H9 (cell line): Measurements from ENCODE around the gene PDXK. TPM values are rescaled to one million over a fixed set of nuclear protein-coding genes. Genes with fewer than 3 reads are reported as not detected.

ENCODE experiments used
- DNase-seq: peaks from one replicate; pipeline ENCODE4 v3.0.0-alpha.2; 2017
- H2AFZ ChIP-seq: one replicate; pipeline ENCODE4 v1.6.1; 2013; ENCODE audit warnings: mild to moderate bottlenecking, low read length, control low read depth, moderate library complexity
- H2AK5ac ChIP-seq: 2 replicates; pipeline ENCODE4 v1.6.1; 2013; ENCODE audit warnings: low read length, control low read depth, mixed read lengths; ENCODE audit not compliant: insufficient read length
- H2BK120ac ChIP-seq: one replicate; pipeline ENCODE4 v1.6.1; 2013; ENCODE audit warnings: low read depth, mild to moderate bottlenecking, low read length, control low read depth, inconsistent platforms; ENCODE audit not compliant: poor library complexity, severe bottlenecking
- H2BK12ac ChIP-seq: 2 replicates; pipeline ENCODE4 v1.6.1; 2013; ENCODE audit warnings: low read length, control low read depth, mixed read lengths, low read depth; ENCODE audit not compliant: insufficient read length
- H2BK15ac ChIP-seq: 2 replicates; pipeline ENCODE4 v1.6.1; 2013; ENCODE audit warnings: low read depth, low read length, control low read depth
- H2BK20ac ChIP-seq: one replicate; pipeline ENCODE4 v1.6.1; 2013; ENCODE audit warnings: low read depth, mild to moderate bottlenecking, low read length, control low read depth, inconsistent platforms; ENCODE audit not compliant: poor library complexity, severe bottlenecking
- H2BK5ac ChIP-seq: 2 replicates; pipeline ENCODE4 v1.6.1; 2013; ENCODE audit warnings: low read length, control low read depth, mixed read lengths; ENCODE audit not compliant: insufficient read length
- H3K14ac ChIP-seq: 2 replicates; pipeline ENCODE4 v1.6.1; 2013; ENCODE audit warnings: low read length, control low read depth; ENCODE audit not compliant: insufficient read depth
- H3K18ac ChIP-seq: 2 replicates; pipeline ENCODE4 v1.6.1; 2013; ENCODE audit warnings: low read depth, mild to moderate bottlenecking, mixed read lengths, low read length, control low read depth; ENCODE audit not compliant: insufficient read length
- H3K23ac ChIP-seq: 2 replicates; pipeline ENCODE4 v1.6.1; 2013; ENCODE audit warnings: low read length, control low read depth, mixed read lengths, low read depth; ENCODE audit not compliant: insufficient read length
- H3K23me2 ChIP-seq: 2 replicates; pipeline ENCODE4 v1.6.1; 2013; ENCODE audit warnings: low read depth, mild to moderate bottlenecking, mixed read lengths, low read length, control low read depth; ENCODE audit not compliant: insufficient read length, poor library complexity, severe bottlenecking
- H3K27ac ChIP-seq: 2 replicates; pipeline ENCODE4 v1.5.1; 2013; ENCODE audit warnings: low read length, control low read depth, mixed read lengths, low read depth; ENCODE audit not compliant: insufficient read length
- H3K27me3 ChIP-seq: 2 replicates; pipeline ENCODE4 v1.6.1; 2013; ENCODE audit warnings: low read length, control low read depth, inconsistent platforms; ENCODE audit not compliant: insufficient read depth
- H3K4ac ChIP-seq: 2 replicates; pipeline ENCODE4 v1.6.1; 2013; ENCODE audit warnings: low read depth, mild to moderate bottlenecking, control low read depth, inconsistent platforms, low read length, moderate library complexity
- H3K4me1 ChIP-seq: 2 replicates; pipeline ENCODE4 v1.6.1; 2013; ENCODE audit warnings: low read length, control low read depth, inconsistent platforms; ENCODE audit not compliant: insufficient read depth
- H3K4me2 ChIP-seq: 2 replicates; pipeline ENCODE4 v1.6.1; 2013; ENCODE audit warnings: low read length, control low read depth, mixed read lengths; ENCODE audit not compliant: insufficient read length, insufficient read depth
- H3K56ac ChIP-seq: 2 replicates; pipeline ENCODE4 v1.6.1; 2013; ENCODE audit warnings: low read depth, mild to moderate bottlenecking, mixed read lengths, low read length, control low read depth; ENCODE audit not compliant: insufficient read length
- H3K79me1 ChIP-seq: 2 replicates; pipeline ENCODE4 v1.6.1; 2013; ENCODE audit warnings: low read depth, mild to moderate bottlenecking, moderate library complexity, low read length, control low read depth, inconsistent platforms; ENCODE audit not compliant: insufficient read depth, poor library complexity, severe bottlenecking
- H3K79me2 ChIP-seq: 2 replicates; pipeline ENCODE4 v1.6.1; 2013; ENCODE audit warnings: low read length, control low read depth, inconsistent platforms; ENCODE audit not compliant: insufficient read depth
- H3K9ac ChIP-seq: 2 replicates; pipeline ENCODE4 v1.6.1; 2013; ENCODE audit warnings: low read length, control low read depth, mixed read lengths; ENCODE audit not compliant: insufficient read length; ENCODE audit errors: extremely low read depth
- H3K9me3 ChIP-seq: one replicate; pipeline ENCODE4 v1.6.1; 2013; ENCODE audit warnings: low read depth, low read length, inconsistent platforms; ENCODE audit not compliant: control insufficient read depth
- H3T11ph ChIP-seq: one replicate; pipeline ENCODE4 v1.6.1; 2013; ENCODE audit warnings: mild to moderate bottlenecking, low read length, control low read depth, inconsistent platforms
- H4K20me1 ChIP-seq: one replicate; pipeline ENCODE4 v1.6.1; 2013; ENCODE audit not compliant: control insufficient read depth, insufficient read length, insufficient read depth
- H4K5ac ChIP-seq: 2 replicates; pipeline ENCODE4 v1.6.1; 2013; ENCODE audit warnings: low read depth, mild to moderate bottlenecking, mixed read lengths, low read length, control low read depth; ENCODE audit not compliant: insufficient read length
- H4K8ac ChIP-seq: replicated peaks from 2 replicates; pipeline ENCODE4 v1.6.1; 2013; ENCODE audit warnings: low read length, control low read depth, mixed read lengths, low read depth; ENCODE audit not compliant: insufficient read length
- H4K91ac ChIP-seq: 2 replicates; pipeline ENCODE4 v1.6.1; 2013; ENCODE audit warnings: low read depth, mild to moderate bottlenecking, moderate library complexity, mixed read lengths, low read length, control low read depth; ENCODE audit not compliant: insufficient read length
- H3K27ac Mint-ChIP-seq, 3 experiments: 2 replicates in 2 of 3; 3 replicates in 1 of 3; pipeline ENCODE4 v1.8.0; 2020 to 2021; ENCODE audit warnings: mixed read lengths in 3 of 3, mild to moderate bottlenecking in 1 of 3, moderate library complexity in 1 of 3
- H3K27me3 Mint-ChIP-seq: 2 replicates; pipeline ENCODE4 v1.8.0; 2021; ENCODE audit warnings: low read depth, mild to moderate bottlenecking, moderate library complexity, mixed read lengths
- H3K36me3 Mint-ChIP-seq, 3 experiments: 2 replicates in 2 of 3; 3 replicates in 1 of 3; pipeline ENCODE4 v1.8.0; 2020 to 2021; ENCODE audit warnings: low read depth in 3 of 3, mixed read lengths in 3 of 3; ENCODE audit not compliant: insufficient read depth in 1 of 3
- H3K4me1 Mint-ChIP-seq, 2 experiments: 2 replicates each; pipeline ENCODE4 v1.8.0; 2020; ENCODE audit warnings: mixed read lengths in 2 of 2
- H3K4me3 Mint-ChIP-seq, 2 experiments: 2 replicates in 1 of 2; 3 replicates in 1 of 2; pipeline ENCODE4 v1.8.0; 2020 to 2021; ENCODE audit warnings: mild to moderate bottlenecking in 2 of 2, mixed read lengths in 2 of 2, moderate library complexity in 1 of 2
- H3K9me3 Mint-ChIP-seq, 2 experiments: 2 replicates in 1 of 2; 3 replicates in 1 of 2; pipeline ENCODE4 v1.8.0; 2020; ENCODE audit warnings: mild to moderate bottlenecking in 2 of 2, mixed read lengths in 2 of 2, moderate library complexity in 1 of 2
- WGBS: extraction: QIAGEN DNeasy Blood & Tissue Kit; methylation state at CpG from one replicate; pipeline ENCODE4 v1.1.7; 2013; ENCODE audit warnings: missing lambda C conversion rate, low lambda C conversion rate, mixed read lengths; ENCODE audit not compliant: insufficient read length; ENCODE audit errors: extremely low coverage; 5-methylcytosine and 5-hydroxymethylcytosine counted together
- total RNA-seq: library from RNA; stranded (reverse); gene quantifications from 2 replicates; pipeline ENCODE4 v1.2.1, GENCODE V29; 2021
- TF ChIP-seq, protein P1 (sequence below): fragments of 200-600 bp; sonication (generic); conservative IDR thresholded peaks from 3 replicates; pipeline ENCODE4 v1.8.0; 2021; ENCODE audit warnings: antibody characterized with exemption, mild to moderate bottlenecking

PDXK gene
- total RNA-seq, 1 experiment from 2014 or later, result 109 TPM

DNA sequence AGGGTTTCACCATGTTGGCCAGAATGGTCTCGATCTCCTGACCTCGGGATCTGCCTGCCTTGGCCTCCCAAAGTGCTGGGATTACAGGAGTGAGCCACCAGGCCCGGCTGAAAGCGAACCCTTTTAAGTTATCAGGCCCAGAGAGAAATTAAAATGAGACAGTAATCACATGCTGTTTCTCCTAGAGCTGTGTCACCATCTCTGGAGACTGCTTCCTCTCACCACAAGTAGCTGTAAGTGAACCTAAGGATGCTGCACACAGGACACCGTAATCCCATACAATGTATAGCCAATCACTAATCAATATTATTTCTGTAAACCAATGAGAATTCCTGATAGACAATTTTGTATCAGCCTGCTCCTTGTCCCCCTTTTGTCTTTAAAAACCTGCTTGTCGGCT is 62.9 kb downstream of the PDXK start:
- no peak overlapping the region for H2BK5ac ChIP-seq
- no peak overlapping the region for H3K4me2 ChIP-seq
- H2AK5ac ChIP-seq, result no peak overlapping the region
- Mint-ChIP-seq H3K27ac (no peak overlapping the region), H3K9me3 (no peaks in the 10 kb centered on the region; a peak in 2 of 5 replicates), H3K36me3 (no peaks in the 10 kb centered on the region), H3K27me3 (peaks cover 2% of the 10 kb centered on the region), H3K4me1 (peaks cover 16 to 18% of the 10 kb centered on the region in 2 experiments), H3K4me3 (no peak overlapping the region)
- H4K20me1 ChIP-seq, result no peaks in the 10 kb centered on the region
- no peak overlapping the region for H3K27ac ChIP-seq
- no peak overlapping the region for H2BK15ac ChIP-seq
- H4K5ac ChIP-seq, result no peak overlapping the region
- H3K4me1 ChIP-seq, result peaks cover 3% of the 10 kb centered on the region; the same call in 1 of the 2 replicates
- H2AFZ ChIP-seq, result no peak overlapping the region
- H3K56ac ChIP-seq, result no peak overlapping the region
- no peaks in the 10 kb centered on the region for H3K27me3 ChIP-seq
- no peaks in the 10 kb centered on the region for H3K79me2 ChIP-seq
- DNase-seq, result no peak
- no peak overlapping the region for H3K18ac ChIP-seq
- no peaks in the 10 kb centered on the region for H3K9me3 ChIP-seq
- no CpG with 5 or more reads among the region's 6 CpGs for WGBS
- TF ChIP-seq, protein P1, sequence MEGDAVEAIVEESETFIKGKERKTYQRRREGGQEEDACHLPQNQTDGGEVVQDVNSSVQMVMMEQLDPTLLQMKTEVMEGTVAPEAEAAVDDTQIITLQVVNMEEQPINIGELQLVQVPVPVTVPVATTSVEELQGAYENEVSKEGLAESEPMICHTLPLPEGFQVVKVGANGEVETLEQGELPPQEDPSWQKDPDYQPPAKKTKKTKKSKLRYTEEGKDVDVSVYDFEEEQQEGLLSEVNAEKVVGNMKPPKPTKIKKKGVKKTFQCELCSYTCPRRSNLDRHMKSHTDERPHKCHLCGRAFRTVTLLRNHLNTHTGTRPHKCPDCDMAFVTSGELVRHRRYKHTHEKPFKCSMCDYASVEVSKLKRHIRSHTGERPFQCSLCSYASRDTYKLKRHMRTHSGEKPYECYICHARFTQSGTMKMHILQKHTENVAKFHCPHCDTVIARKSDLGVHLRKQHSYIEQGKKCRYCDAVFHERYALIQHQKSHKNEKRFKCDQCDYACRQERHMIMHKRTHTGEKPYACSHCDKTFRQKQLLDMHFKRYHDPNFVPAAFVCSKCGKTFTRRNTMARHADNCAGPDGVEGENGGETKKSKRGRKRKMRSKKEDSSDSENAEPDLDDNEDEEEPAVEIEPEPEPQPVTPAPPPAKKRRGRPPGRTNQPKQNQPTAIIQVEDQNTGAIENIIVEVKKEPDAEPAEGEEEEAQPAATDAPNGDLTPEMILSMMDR, result no peak
- H3K9ac ChIP-seq, result no peak overlapping the region
- no peak overlapping the region for H3K23ac ChIP-seq
- H3K79me1 ChIP-seq, result no peaks in the 10 kb centered on the region
- H4K8ac ChIP-seq, result no peak overlapping the region
- no peaks in the 10 kb centered on the region for H3K23me2 ChIP-seq
- H3T11ph ChIP-seq, result no peak overlapping the region
- H2BK120ac ChIP-seq, result no peak overlapping the region
- H3K4ac ChIP-seq, result no peak overlapping the region
- no peak overlapping the region for H3K14ac ChIP-seq
- H2BK12ac ChIP-seq, result no peak overlapping the region
- no peak overlapping the region for H2BK20ac ChIP-seq
- no peak overlapping the region for H4K91ac ChIP-seq
